Measurements from ENCODE around the gene LPAR1. TPM values are rescaled to one million over a fixed set of nuclear protein-coding genes. Genes with fewer than 3 reads are reported as not detected.

Gene LPAR1
- total RNA-seq, 1 experiment from 2014 or later, result 11.0 TPM

- no peaks in the 10 kb centered on the region for H3K36me3 ChIP-seq (ENCODE audit: control insufficient read depth, insufficient read depth, low read length)
- intact Hi-C loops (cut with micrococcal nuclease; ENCODE audit: unreplicated experiment), result no loop called here
- no peak for ATAC-seq
- H3K27me3 ChIP-seq (ENCODE audit: control insufficient read depth, insufficient read depth, low read length), result no peaks in the 10 kb centered on the region
- in situ Hi-C loops (cut with HindIII; ENCODE audit: low pct_unique_long_range_greater_than_20kb, low sequenced_read_pairs), result no loop called here
- CTCF ChIA-PET, result no interaction called here
- no peak for DNase-seq (ENCODE audit: low read depth, low spot score)
- no peak overlapping the region for H3K4me3 ChIP-seq (ENCODE audit: low read depth in 2 of 2, low read length in 2 of 2)
- H3K4me1 ChIP-seq (ENCODE audit: control insufficient read depth, insufficient read depth, low read length), result no peaks in the 10 kb centered on the region
- H3K27ac ChIP-seq (ENCODE audit: low read length), result no peak overlapping the region
- POLR2A ChIA-PET, result no interaction called here
- BruUV-seq (replicated peaks), result no TSS peak
- no peaks in the 10 kb centered on the region for H3K9me3 ChIP-seq (ENCODE audit: control insufficient read depth, insufficient read depth, low read depth, low read length)
- TF ChIP-seq CTCF (IDR thresholded peaks at IDR 0.05), result no peak
- TF ChIP-seq TCF7L2 (IDR thresholded peaks at IDR 0.05; ENCODE audit: low read depth, low read length), result no peak
- TF ChIP-seq SIN3A (IDR thresholded peaks at IDR 0.05; ENCODE audit: borderline replicate concordance, insufficient read depth, low read depth, low read length), result no peak
- no peak for TF ChIP-seq REST (IDR thresholded peaks at IDR 0.05; ENCODE audit: insufficient read depth in 1 of 2, low read depth in 2 of 2, low read length in 1 of 2)
- TF ChIP-seq POLR2AphosphoS5 (IDR thresholded peaks at IDR 0.05; ENCODE audit: low read depth, low read length), result no peak
These were observed 102.4 kb downstream of the LPAR1 start for GRCh38 chr9:110935829-110936228.

GRCh38 chr9:110933350-110934001, 104.8 kb downstream of the LPAR1 start:
- in situ Hi-C loops (cut with HindIII; ENCODE audit: low pct_unique_long_range_greater_than_20kb, low sequenced_read_pairs), result no loop called here
- intact Hi-C loops (cut with micrococcal nuclease; ENCODE audit: unreplicated experiment), result no loop called here
- POLR2A ChIA-PET, result no interaction called here
- DNase-seq (ENCODE audit: low read depth, low spot score), result no peak
- Histone ChIP-seq H3K27ac (ENCODE audit: low read length) (no peak overlapping the region; the same call in 1 of the 2 replicates), H3K4me1 (ENCODE audit: control insufficient read depth, insufficient read depth, low read length) (no peaks in the 10 kb centered on the region), H3K27me3 (ENCODE audit: control insufficient read depth, insufficient read depth, low read length) (no peaks in the 10 kb centered on the region), H3K36me3 (ENCODE audit: control insufficient read depth, insufficient read depth, low read length) (no peaks in the 10 kb centered on the region), H3K9me3 (ENCODE audit: control insufficient read depth, insufficient read depth, low read depth, low read length) (no peaks in the 10 kb centered on the region), H3K4me3 (ENCODE audit: low read depth in 2 of 2, low read length in 2 of 2) (no peak overlapping the region)
- BruUV-seq (replicated peaks), result no TSS peak
- ATAC-seq, result no peak
- no peak for TF ChIP-seq REST (IDR thresholded peaks at IDR 0.05; ENCODE audit: insufficient read depth in 1 of 2, low read depth in 2 of 2, low read length in 1 of 2)
- CTCF ChIA-PET, result no interaction called here

Data from Panc1 (cell line).